NCI-H2196 (cell line): ENCODE results near the gene PRKCSH.
"Not testable (repeated sequence)": the region's sequence is repeated elsewhere in the genome, so short reads cannot be mapped to it uniquely, and the experiment has no call there.

Experiments used
- DNase-seq: peaks from one replicate; lab custom pipeline; 2025; ENCODE audit not compliant: unreplicated experiment; lab: John Stamatoyannopoulos, UW

The PRKCSH gene, protein sequence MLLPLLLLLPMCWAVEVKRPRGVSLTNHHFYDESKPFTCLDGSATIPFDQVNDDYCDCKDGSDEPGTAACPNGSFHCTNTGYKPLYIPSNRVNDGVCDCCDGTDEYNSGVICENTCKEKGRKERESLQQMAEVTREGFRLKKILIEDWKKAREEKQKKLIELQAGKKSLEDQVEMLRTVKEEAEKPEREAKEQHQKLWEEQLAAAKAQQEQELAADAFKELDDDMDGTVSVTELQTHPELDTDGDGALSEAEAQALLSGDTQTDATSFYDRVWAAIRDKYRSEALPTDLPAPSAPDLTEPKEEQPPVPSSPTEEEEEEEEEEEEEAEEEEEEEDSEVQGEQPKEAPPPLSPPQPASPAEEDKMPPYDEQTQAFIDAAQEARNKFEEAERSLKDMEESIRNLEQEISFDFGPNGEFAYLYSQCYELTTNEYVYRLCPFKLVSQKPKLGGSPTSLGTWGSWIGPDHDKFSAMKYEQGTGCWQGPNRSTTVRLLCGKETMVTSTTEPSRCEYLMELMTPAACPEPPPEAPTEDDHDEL

DNA sequence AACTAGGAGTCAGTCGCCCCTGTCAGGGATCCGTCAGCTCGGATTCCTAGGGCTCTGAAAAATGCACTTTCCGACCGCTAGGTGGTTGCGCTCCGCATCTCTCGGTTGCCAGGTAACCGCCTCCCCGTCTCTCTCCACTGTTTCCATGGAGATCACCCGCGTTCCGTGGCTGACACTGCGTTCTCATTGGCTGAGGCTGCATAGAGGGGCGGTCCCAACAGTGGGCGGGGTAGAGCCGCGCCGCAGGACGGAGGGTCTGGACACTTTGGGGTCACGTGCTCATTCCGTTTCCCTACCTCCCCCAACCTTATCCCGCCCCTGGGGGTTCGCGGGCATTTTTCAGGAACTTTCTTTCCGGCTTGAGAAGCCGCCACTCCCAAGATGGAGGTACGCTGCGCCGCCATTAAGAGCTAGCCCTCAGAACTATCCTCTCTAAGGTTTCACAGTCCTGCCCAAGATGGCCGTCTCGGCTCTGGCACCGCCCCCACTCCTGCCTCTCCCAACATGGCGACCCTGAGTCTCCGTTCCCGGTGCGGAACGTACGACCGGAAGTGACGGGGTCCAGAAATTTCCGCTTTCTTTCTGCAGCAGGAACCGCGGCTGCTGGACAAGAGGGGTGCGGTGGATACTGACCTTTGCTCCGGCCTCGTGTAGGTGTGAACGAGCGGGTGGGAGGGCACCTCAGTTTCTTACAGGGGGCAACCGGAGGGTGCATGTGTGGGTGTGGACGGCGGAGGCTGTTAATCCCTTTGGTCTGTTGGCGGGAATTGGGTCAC, at the start of gene PRKCSH, which contains the start of gene ODAD3:
Gene PRKCSH, plus strand, starts transcription at position 579 of the 776 bp plus-strand sequence. CDS start 483 bp downstream, outside the sequence.
Gene ODAD3, minus strand, starts transcription at position 65 of the 776 bp plus-strand sequence. CDS start 105 bp downstream, outside the sequence.
- peak; percentile 100 for DNase-seq

DNA sequence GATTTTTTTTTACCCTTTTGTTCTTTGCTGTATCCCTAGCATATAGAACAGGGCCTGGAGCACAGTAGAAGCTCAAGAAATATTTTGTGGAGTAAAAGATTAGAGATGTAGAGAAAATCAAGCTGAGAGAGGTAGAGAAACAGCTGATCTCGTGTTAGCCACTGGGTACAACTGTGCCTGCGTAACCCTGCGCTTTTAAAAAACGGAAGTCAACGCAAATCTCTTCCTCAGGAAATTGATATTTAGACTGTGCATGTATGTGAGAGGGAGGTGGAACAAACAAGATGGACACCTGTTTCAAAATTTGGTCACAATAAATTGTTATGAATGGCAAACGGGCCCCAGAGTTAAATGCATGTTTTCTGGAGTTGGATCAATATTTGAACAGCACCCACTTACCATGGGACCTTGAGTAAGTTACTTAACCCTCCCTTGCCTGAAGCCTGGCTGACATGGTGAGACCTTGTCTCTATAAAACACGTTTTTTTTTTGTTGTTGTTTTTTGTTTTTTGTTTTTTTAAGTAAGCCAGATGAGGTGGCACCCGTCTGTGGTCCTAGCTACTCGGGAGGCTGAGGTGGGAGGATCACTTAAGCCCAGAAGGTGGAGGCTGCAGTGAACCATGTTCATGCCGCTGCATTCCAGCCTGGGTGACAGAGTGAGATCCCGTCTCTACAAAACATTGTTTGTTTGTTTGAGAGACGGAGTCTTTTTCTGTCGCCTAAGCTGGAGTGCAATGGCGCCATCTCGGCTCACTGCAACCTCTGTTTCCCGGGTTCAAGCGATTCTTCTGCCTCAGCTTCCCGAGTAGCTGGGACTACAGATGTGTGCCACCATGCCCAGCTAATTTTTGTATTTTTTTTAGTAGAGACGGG, 48.0 kb upstream of the PRKCSH start:
- DNase-seq: no peak

DNA sequence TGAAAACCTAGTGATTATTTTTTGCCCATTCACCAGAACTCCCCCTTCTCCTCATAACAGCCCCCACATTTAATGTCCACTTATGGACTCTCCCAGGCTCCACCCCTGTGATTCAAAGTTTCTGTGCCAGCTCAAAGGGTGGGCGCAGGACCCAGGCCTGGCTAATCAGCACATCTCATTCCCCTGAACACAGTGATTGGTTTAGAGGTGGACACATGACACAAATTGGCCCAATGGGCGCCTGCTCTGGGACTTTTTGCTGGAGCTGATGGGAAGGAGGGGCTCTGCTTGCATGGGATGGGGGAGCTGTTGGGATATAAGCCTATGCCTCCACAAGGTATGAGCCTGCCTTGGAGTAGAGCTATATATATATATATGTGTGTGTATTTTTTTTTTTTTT, 45.1 kb upstream of the PRKCSH start:
- no peak for DNase-seq

- DNase-seq: no peak
Observed at GRCh38 chr19:11390933-11391680, 44.3 kb upstream of the PRKCSH start.

DNA sequence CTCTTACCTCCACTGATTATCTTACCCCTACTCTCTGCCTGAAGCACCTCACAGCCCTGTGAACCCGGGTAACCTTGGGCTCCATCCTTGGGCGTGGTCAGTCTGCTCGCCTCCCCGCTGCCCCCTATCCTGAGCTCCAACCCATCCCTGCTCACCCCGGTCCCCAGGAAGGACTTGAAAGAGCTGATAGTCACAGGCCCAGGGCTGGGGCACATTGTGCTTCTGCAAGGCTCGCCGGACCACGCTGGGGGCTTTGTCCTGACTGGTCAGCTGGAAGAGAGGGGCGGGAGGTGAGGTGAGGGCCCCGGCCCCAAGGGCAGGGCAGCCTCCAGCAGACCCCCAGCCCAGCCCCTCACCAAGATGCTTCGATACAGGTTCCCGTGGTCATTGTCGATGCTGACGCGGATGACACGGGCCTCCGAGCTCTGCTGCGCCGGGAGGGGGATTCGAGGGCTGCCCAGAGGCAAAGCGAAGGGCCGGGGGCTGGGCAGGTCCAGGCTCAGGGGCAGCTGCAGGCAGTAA, 38.3 kb upstream of the PRKCSH start:
- DNase-seq: no peak

DNA sequence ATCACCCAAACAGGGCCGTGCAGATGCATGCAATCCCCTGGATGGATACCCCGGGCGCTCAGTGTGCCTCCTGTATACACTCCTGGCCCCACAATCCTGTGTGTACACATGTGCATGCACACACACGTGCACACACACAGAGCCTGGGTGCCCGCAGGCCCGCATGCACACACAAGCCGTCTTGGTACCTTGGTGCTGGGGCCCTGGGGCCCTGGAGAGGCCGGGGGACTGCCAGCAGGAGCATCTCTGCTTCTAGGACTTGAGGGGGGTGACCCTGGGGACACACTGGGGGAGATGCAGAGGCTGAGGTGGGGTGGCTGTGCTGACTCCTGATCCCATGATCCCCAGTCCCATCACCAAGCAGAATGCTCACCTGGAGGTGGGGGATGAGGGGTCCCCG, 35.8 kb upstream of the PRKCSH start:
- DNase-seq: no peak

DNA sequence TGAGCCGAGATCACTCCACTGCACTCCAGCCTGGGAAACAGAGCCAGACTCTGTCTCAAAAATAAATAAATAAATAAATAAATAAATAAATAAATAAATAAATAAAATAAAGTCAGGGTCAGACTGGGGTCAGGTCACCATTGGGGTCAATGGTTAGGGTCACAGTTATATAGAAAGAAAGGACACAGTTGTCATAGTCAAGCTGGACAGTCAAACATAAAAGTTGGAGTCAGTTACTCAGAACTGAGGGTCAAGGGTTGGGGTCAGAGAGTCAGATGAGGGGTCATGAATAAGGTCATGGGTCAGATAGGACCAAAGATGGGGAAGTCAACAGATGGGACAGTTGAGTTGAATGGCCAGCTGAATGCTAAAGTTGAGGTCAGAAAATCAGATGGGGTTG, 34.6 kb upstream of the PRKCSH start:
- no peak for DNase-seq

DNA sequence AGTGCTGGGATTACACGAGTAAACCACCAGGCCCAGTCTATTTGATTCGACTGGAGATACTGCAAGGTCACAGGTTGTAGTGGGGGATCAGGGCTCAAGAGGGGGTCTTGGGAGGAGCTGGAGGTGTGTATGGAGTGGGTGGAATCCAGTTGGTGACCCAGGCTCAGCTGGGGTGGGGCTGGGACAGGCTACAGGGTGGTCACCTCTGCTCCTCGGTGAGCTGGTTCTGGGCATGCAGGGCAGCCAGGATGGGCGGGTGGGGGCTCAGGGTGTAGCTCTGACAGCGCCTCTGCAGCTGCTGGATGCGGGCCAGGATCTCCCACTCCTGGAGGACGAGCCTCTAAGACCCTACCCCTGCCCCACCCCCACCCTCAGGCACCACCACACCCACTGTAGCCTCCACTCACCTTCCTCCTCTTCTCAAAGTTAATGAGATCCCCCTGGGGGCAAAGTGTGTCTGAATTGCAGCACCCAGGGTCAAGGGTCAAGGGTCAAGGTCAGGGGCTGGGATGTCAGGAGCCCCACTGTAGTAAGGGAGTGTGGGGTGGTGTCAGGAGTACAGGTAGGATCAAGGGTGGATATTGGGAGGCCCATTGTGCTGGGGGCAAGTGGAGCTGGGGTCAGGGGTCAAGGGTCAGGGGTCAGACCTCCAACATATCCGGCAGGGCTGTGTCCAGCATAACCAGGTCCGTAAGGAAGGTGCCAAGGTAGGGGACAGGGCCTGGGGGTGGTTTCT, 33.5 kb upstream of the PRKCSH start:
- no peak for DNase-seq

DNA sequence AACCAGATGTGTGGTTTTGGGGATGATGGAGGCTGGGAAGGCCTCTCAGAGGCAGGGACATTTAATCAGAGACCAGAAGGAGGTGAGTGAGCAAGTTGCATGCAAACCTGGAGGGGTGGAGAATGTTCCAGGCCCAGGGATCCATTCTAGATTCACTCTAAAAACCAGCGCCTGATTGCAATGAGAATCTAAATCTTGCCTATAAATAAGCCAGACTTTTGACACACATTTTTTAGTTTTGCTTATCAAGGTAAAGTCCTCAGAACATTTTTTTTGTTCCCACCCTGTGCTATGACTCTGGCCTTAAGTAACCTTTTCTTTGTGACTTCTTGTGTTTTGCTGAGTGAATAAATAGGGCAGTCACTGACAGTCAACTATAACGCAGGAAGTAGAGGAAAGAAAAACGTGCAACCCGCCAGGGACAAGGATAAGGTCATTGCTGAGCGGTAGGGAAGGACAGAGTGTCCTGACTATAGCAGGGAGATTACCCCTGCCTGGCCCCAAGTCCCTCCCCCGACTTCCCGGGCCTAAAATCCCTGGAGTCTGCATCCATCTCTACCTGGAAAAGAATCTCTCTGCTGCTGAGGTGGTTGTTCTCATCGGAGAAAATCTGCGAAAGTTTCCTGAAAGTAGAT, 30.7 kb upstream of the PRKCSH start:
- DNase-seq: no peak

- no peak for DNase-seq
Observed at GRCh38 chr19:11405846-11406643, 29.4 kb upstream of the PRKCSH start.

DNA sequence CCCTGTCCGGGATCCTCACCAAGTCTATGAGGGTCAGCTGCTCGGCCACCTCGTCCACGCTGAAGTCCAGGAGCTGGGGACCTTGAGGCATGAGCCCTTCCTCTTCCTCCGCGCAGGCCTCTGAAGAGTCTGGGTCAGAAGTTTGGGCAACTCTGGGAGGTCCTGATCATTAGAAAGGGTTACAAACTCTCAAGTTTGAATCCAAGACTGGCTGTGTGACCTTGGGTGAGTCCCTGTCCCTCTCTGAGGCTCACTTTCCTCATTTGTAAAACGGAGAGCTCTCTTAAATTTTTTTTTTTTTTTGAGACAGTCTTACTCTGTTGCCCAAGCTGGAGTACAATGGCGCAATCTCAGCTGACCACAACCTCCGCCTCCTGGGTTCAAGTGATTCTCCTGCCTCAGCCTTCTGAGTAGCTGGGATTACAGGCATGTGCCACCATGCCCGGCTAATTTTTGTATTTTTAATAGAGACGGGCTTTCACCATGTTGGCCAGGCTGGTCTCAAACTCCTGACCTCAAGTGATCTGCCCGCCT, 28.7 kb upstream of the PRKCSH start:
- DNase-seq: not testable (repeated sequence)

GRCh38 chr19:11408591-11408990, 26.8 kb upstream of the PRKCSH start:
- no peak for DNase-seq

DNA sequence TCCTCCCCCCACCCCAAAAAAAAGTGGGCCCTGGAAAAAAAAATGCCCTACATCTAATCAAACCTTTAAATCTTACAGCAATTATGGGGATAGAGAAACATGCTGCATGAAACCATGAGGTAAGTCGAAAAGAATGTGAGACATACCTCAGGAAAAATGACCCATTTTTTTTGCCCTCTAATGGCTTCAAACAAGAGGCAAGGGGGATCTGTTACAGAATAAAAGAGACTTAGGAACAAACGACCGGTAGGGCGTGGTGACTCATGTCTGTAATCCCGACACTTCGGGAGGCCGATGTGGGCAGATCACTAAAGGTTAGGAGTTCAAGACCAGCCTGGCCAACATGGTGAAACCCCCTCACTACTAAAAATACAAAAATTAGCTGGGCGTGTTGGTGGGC, 24.8 kb upstream of the PRKCSH start:
- no peak for DNase-seq

DNA sequence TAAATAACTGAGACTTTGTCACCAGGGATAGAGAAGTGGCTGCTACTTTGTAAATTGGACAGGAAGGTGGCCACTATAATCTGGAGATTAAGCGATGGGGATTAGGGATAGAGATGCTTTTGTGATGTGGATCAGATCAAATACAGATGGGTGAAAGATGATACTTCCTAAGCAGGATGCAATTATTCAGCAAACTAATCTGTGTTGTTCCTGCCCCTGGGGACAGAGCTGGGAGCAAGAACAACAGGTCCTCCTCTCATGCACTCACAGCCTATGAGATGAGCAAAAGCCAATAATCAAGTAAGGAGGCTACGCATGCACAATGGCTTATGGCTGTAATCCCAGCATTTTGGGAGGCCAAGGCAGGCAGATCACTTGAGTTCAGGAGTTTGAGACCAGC, 20.9 kb upstream of the PRKCSH start:
- no peak for DNase-seq

DNA sequence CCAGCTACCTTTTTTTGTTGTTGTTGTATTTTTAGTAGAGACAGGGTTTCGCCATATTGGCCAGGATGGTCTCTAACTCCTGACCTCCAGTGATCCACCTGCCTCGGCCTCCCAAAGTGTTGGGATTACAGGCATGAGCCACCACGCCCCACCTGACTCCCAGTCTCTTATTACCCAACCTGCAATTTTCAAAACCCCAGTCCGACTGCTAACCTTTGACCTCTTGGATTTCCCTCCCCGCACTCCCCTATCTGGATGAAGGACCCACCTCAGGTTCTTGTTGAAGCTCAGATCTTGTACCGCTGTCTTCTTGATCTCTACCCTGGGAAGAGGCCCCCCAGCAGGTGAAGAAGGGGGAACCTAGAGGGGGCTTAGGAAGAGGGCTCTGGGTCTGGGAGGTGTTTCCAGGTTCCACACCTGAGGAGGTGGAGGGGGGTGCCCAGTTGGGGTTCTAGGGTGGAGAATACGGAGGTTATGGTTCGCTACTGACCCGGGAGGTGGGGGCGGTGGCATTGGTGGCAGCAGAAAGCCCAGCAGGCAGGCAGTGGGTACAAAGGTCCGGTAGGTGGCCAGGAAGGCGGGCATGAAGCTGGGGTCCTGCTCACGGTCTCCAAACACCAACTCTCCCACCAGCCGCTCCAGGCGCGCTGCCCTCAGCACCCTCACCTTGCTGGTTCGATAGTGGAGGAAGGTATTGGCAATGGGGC, 18.9 kb upstream of the PRKCSH start:
- DNase-seq: no peak

DNA sequence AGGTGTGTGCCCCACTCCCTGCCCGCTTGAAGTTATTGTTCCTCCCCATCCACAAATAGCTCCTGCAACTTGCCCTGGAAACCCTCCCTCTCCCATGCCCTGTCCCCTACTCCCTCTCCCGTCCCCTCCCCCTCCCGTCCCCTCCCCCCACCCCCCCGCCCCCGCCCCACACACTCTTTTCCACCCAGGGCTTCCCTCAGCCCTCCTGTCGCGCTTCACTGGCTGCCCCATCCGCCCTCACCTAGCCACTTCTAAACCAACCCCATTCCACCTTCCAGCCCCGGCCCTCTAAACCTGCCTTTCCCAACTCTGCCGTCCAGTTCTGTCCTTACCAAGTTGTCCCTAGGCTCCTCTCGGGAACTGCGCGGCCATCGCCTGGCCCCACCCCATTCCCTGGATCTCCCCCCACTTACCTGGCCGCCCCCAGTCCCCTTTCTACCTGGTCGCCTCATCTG, 17.3 kb upstream of the PRKCSH start:
- no peak for DNase-seq
